ENCODE data around the gene CYP8B1. TPM values are rescaled to one million over a fixed set of nuclear protein-coding genes. Genes with fewer than 3 reads are reported as not detected.

The CYP8B1 gene
- total RNA-seq, 1 donor from 2014 or later = not detected

DNA sequence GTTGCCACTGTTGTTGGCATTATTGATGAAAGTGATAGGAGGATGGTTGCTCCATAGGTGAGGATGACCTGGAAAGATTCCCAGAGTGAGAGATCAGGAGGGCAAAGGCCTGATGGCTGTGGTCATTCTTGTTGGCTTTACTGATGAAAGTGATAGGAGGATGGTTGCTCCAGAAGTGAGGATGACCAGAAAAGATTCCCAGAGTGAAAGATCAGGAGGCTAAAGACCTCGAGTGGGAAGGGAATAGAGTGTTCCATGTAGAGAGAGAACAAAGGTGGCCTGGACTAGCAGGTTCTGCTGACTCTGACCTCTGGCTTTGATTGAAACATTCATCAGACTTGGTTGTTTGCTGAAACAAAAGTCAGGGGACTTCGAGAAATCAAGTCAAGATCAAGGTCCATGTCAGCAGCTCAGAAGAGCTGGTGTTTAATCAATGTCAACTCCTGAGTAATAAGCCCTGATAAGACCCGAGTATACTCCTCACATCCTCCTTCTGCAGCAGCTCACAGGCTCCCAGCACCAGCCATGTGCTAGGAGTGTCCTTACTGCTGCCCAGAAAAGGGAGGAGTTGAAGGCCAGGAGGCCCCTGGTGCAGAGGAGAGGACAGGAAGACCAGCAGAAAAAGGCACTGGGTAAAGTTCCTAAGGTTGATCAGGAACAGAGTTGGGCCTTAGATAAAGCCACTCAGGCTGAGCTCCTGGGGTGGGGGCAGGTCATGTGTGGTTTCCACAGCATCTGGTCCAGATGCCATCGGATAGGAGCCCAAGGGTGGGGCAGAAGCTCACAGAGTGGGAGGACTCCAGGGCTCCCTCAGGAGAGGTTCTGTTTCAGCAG, 19.9 kb downstream of the CYP8B1 start:
- H3K9me3 Mint-ChIP-seq = no peaks in the 10 kb centered on the region
- intact Hi-C loops (cut with micrococcal nuclease) = no loop called here
- H3K4me3 Mint-ChIP-seq (ENCODE audit: low read depth) = no peak overlapping the region

GRCh38 chr3:42855219-42855546, 20.5 kb downstream of the CYP8B1 start:
- no peaks in the 10 kb centered on the region for H3K4me1 Mint-ChIP-seq (ENCODE audit: low read depth)
- no peaks in the 10 kb centered on the region for H3K9me3 Mint-ChIP-seq
- H3K27ac Mint-ChIP-seq = no peak overlapping the region
- intact Hi-C loops (cut with micrococcal nuclease) = no loop called here
- no peak for DNase-seq (ENCODE audit: low spot score)
- peaks cover 8% of the 10 kb centered on the region for H3K27me3 Mint-ChIP-seq (ENCODE audit: low read depth)
- no peaks in the 10 kb centered on the region for H3K36me3 Mint-ChIP-seq (ENCODE audit: low read depth)
- H3K4me3 Mint-ChIP-seq (ENCODE audit: low read depth) = no peak overlapping the region

More for the DNA sequence above, 19.9 kb downstream of the CYP8B1 start:
- Mint-ChIP-seq H3K36me3 (ENCODE audit: low read depth) (no peaks in the 10 kb centered on the region), H3K27me3 (ENCODE audit: low read depth) (peaks cover 12% of the 10 kb centered on the region), H3K27ac (no peak overlapping the region), H3K4me1 (ENCODE audit: low read depth) (no peaks in the 10 kb centered on the region)
- no peak for DNase-seq (ENCODE audit: low spot score)

DNA sequence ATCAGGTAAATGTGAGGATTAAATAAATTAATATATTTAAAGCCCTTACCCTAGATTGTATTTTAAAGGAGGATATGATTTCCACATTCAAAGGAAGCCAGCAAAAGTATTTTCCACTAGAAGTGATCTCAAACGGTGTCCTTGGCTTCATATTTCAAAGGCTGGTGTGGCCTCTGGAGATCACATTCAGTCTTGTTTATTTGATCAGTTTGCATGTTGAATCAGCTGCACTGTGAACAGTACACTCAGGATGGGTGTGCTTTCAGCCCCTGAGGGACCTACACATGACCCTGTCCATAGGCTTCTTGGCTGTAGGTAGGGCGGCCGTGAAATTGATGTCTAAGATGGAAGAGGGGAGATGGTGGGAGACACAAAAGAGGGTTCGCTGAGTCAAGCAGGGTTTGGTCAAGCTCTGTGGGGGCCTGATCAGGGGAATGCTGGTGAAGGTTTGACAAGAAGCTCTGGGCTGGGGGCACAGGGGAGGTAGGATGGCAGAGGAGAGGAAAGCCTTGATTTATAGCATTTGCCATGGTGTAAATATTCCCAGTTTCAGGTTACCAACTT, 21.9 kb downstream of the CYP8B1 start:
- Mint-ChIP-seq H3K9me3 (no peaks in the 10 kb centered on the region), H3K36me3 (ENCODE audit: low read depth) (no peaks in the 10 kb centered on the region), H3K4me3 (ENCODE audit: low read depth) (no peak overlapping the region), H3K27me3 (ENCODE audit: low read depth) (peaks cover 4% of the 10 kb centered on the region), H3K27ac (no peak overlapping the region), H3K4me1 (ENCODE audit: low read depth) (no peaks in the 10 kb centered on the region)
- intact Hi-C loops (cut with micrococcal nuclease) = no loop called here
- no peak for DNase-seq (ENCODE audit: low spot score)

DNA sequence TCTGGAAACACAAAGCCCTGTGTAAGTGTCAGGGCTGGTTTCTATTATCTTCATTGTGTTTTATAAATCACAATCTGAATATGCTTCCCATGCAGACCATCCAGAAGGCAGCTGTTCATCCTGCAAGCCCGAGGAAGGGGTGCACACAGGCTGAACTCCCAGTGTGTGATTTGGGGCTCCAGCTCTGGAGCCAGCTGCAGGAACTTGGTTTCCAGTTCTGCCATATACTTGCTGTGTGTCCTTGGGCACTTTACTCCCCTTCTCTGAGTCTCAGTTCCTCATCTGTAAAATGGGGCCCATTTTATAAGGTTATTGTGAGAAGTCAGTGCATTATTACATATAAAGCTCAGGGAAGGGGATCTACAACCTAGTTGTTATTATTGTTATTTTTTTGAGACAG, 22.6 kb downstream of the CYP8B1 start:
- Mint-ChIP-seq H3K36me3 (ENCODE audit: low read depth) (no peaks in the 10 kb centered on the region), H3K9me3 (no peaks in the 10 kb centered on the region), H3K4me3 (ENCODE audit: low read depth) (no peak overlapping the region), H3K27me3 (ENCODE audit: low read depth) (peaks cover 2% of the 10 kb centered on the region), H3K4me1 (ENCODE audit: low read depth) (no peaks in the 10 kb centered on the region), H3K27ac (no peak overlapping the region)
- intact Hi-C loops (cut with micrococcal nuclease) = no loop called here
- no peak for DNase-seq (ENCODE audit: low spot score)

DNA sequence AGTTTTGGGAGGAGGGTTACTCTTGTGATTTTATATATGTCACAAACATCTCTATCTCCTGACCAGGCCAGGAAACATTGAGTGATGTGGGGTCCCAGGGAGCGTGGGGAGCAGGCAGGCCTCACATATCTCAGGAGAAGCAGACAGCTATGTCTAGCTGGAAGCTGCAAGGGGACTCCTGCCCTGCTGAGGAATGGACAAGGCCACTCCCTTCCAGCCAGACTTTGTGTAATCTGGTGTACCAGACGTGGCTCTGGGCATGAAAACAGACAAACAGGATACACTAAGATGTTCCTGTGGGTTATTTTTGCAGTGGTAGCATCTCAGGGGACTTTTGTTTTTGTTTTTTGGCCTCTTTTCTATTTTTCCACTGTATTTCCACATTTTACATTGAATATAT, 23.2 kb downstream of the CYP8B1 start:
- Mint-ChIP-seq H3K27me3 (ENCODE audit: low read depth) (peaks cover 2% of the 10 kb centered on the region), H3K9me3 (no peaks in the 10 kb centered on the region), H3K27ac (no peak overlapping the region), H3K4me1 (ENCODE audit: low read depth) (peaks cover 3% of the 10 kb centered on the region), H3K36me3 (ENCODE audit: low read depth) (no peaks in the 10 kb centered on the region), H3K4me3 (ENCODE audit: low read depth) (no peak overlapping the region)
- intact Hi-C loops (cut with micrococcal nuclease) = no loop called here
- DNase-seq (ENCODE audit: low spot score) = no peak

DNA sequence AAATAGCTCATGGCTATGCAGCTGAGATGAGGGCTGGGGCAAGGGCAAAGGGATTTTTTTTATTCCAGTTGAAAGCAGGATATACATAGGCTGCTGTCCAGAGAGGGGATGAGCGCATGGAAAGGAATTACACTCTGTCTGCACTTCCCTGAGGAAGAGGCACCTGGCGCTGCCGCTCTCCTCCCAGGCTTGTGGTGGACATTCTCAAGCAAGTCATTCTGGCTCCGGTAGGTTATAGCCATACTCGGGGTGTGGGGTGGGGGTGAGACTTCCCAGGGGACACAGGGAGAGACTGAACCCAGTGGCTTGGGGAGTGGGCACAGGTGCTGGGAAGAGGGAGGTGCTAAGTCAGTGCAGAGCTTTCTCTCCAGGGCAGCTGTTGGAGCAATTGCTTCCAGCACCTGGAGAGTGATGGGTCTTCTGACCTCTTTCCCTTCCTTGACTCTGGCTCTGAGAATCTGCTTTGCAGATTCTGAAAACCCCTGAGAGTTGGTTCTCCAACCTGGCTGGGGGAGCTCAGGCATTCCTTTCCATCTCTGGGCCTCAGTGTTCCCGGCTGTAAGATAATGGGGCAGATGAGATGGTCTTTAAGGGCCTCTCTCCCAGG, 24.3 kb downstream of the CYP8B1 start:
- Mint-ChIP-seq H3K27ac (no peak overlapping the region), H3K4me3 (ENCODE audit: low read depth) (no peak overlapping the region), H3K9me3 (no peaks in the 10 kb centered on the region), H3K4me1 (ENCODE audit: low read depth) (peaks cover 13% of the 10 kb centered on the region), H3K27me3 (ENCODE audit: low read depth) (no peaks in the 10 kb centered on the region), H3K36me3 (ENCODE audit: low read depth) (no peaks in the 10 kb centered on the region)
- no peak for DNase-seq (ENCODE audit: low spot score)
- intact Hi-C loops (cut with micrococcal nuclease) = no loop called here

- Mint-ChIP-seq H3K27me3 (ENCODE audit: low read depth) (no peaks in the 10 kb centered on the region), H3K4me3 (ENCODE audit: low read depth) (no peak overlapping the region), H3K9me3 (no peaks in the 10 kb centered on the region), H3K27ac (no peak overlapping the region), H3K36me3 (ENCODE audit: low read depth) (no peaks in the 10 kb centered on the region), H3K4me1 (ENCODE audit: low read depth) (peaks cover 13% of the 10 kb centered on the region)
- intact Hi-C loops (cut with micrococcal nuclease) = no loop called here
- no peak for DNase-seq (ENCODE audit: low spot score)
Measured at GRCh38 chr3:42850263-42850662, 25.4 kb downstream of the CYP8B1 start.

DNA sequence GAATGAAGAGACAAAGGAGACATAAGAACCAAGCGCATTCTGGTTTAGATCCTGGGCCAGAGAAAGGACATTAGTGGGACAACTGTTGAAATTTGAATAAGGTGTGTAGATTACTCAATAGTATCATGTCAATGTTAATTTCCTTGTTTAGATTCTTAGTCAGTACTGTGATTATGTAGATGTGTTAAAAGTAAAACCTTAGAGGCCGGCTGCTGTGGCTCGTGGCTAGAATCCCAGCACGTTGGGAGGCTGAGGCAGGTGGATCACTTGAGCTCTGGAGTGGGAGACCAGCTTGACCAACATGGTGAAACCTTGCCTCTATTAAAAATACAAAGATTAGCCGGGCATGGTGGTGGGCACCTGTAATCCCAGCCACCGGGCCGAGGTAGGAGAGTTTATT, 26.7 kb downstream of the CYP8B1 start:
- DNase-seq (ENCODE audit: low spot score) = no peak
- Mint-ChIP-seq H3K27me3 (ENCODE audit: low read depth) (no peaks in the 10 kb centered on the region), H3K4me1 (ENCODE audit: low read depth) (peaks cover 13% of the 10 kb centered on the region), H3K36me3 (ENCODE audit: low read depth) (no peaks in the 10 kb centered on the region), H3K9me3 (no peaks in the 10 kb centered on the region), H3K4me3 (ENCODE audit: low read depth) (no peak overlapping the region), H3K27ac (no peak overlapping the region)
- intact Hi-C loops (cut with micrococcal nuclease) = no loop called here

DNA sequence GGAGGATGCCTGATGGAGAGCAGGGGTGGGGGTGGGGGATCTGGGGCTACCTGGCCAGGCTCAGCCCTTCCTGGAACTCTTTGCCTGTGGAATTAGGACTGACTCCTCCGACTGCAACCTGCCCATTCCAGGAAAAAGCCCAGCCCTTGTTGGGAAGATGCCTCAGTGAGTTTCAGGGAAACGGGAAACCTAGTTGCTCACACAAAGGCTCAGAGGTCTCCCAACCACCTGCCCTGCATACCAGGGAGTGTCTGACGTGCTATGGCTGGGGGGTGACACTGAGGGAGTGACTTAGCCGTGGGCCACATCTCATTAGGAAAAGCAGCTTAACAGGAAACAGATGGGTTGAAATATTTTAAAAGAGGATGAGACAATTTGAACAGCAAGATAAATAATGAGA, 27.9 kb downstream of the CYP8B1 start:
- intact Hi-C loops (cut with micrococcal nuclease) = no loop called here
- peaks cover 13% of the 10 kb centered on the region for H3K4me1 Mint-ChIP-seq (ENCODE audit: low read depth)
- no peak overlapping the region for H3K27ac Mint-ChIP-seq
- no peak for DNase-seq (ENCODE audit: low spot score)
- H3K4me3 Mint-ChIP-seq (ENCODE audit: low read depth) = no peak overlapping the region
- no peaks in the 10 kb centered on the region for H3K9me3 Mint-ChIP-seq
- no peaks in the 10 kb centered on the region for H3K27me3 Mint-ChIP-seq (ENCODE audit: low read depth)
- no peaks in the 10 kb centered on the region for H3K36me3 Mint-ChIP-seq (ENCODE audit: low read depth)

- H3K9me3 Mint-ChIP-seq = no peaks in the 10 kb centered on the region
- peak overlapping the region; percentile 44 for H3K27ac Mint-ChIP-seq
- intact Hi-C loops (cut with micrococcal nuclease) = no loop called here
- peaks cover 13% of the 10 kb centered on the region for H3K4me1 Mint-ChIP-seq (ENCODE audit: low read depth)
- no peaks in the 10 kb centered on the region for H3K36me3 Mint-ChIP-seq (ENCODE audit: low read depth)
- no peak for DNase-seq (ENCODE audit: low spot score)
- H3K27me3 Mint-ChIP-seq (ENCODE audit: low read depth) = peaks cover under 1% of the 10 kb centered on the region
- H3K4me3 Mint-ChIP-seq (ENCODE audit: low read depth) = peak overlapping the region; percentile 43
Measured at GRCh38 chr3:42846685-42847522, 28.8 kb downstream of the CYP8B1 start.

- no peak for DNase-seq (ENCODE audit: low spot score)
- peaks cover 2% of the 10 kb centered on the region for H3K27me3 Mint-ChIP-seq (ENCODE audit: low read depth)
- no peak overlapping the region for H3K4me3 Mint-ChIP-seq (ENCODE audit: low read depth)
- H3K9me3 Mint-ChIP-seq = no peaks in the 10 kb centered on the region
- H3K36me3 Mint-ChIP-seq (ENCODE audit: low read depth) = no peaks in the 10 kb centered on the region
- intact Hi-C loops (cut with micrococcal nuclease) = no loop called here
- no peak overlapping the region for H3K27ac Mint-ChIP-seq
- H3K4me1 Mint-ChIP-seq (ENCODE audit: low read depth) = peaks cover 13% of the 10 kb centered on the region
Measured at GRCh38 chr3:42844815-42845214, 30.9 kb downstream of the CYP8B1 start.

- Mint-ChIP-seq H3K4me3 (ENCODE audit: low read depth) (no peak overlapping the region), H3K9me3 (no peaks in the 10 kb centered on the region), H3K4me1 (ENCODE audit: low read depth) (peaks cover 14% of the 10 kb centered on the region), H3K27ac (no peak overlapping the region), H3K27me3 (ENCODE audit: low read depth) (peaks cover 2% of the 10 kb centered on the region), H3K36me3 (ENCODE audit: low read depth) (no peaks in the 10 kb centered on the region)
- intact Hi-C loops (cut with micrococcal nuclease) = no loop called here
- no peak for DNase-seq (ENCODE audit: low spot score)
Measured at GRCh38 chr3:42844412-42844713, 31.3 kb downstream of the CYP8B1 start.
